Measurements from ENCODE around the gene CKAP4. TPM values are rescaled to one million over a fixed set of nuclear protein-coding genes. Genes with fewer than 3 reads are reported as not detected.

The CKAP4 gene
- total and polyA plus RNA-seq, 2 donors (not counting 3 experiments of a cell fraction or from before 2014, with no cell fraction given) = 117 to 223 TPM

- Histone ChIP-seq H3K36me3 (ENCODE audit: control insufficient read depth in 2 of 2, extremely low read depth in 1 of 2, insufficient read depth in 2 of 2, low read length in 2 of 2) (no peaks in the 10 kb centered on the region), H3K27me3 (ENCODE audit: control insufficient read depth in 2 of 2, insufficient read depth in 2 of 2, low read length in 2 of 2) (peaks cover 24 to 32% of the 10 kb centered on the region in 2 experiments), H3K4me1 (ENCODE audit: control insufficient read depth, extremely low read depth, insufficient read depth, low read length) (no peaks in the 10 kb centered on the region), H3K9ac (replicated peaks; ENCODE audit: extremely low read depth, insufficient read depth, low read length) (no peak overlapping the region), H3K9me1 (replicated peaks; ENCODE audit: control insufficient read depth, extremely low read depth, insufficient read depth, low read length) (no peaks in the 10 kb centered on the region), H3K27ac (ENCODE audit: insufficient read depth, low read depth, low read length) (no peak overlapping the region), H3K9me3 (replicated peaks; ENCODE audit: control insufficient read depth, insufficient read depth, low read length) (no peaks in the 10 kb centered on the region), H2AFZ (ENCODE audit: low read depth, low read length) (no peak overlapping the region), H3K4me2 (ENCODE audit: insufficient read depth, low read length) (no peak overlapping the region), H3K79me2 (ENCODE audit: control insufficient read depth, insufficient read depth, low read length) (no peaks in the 10 kb centered on the region), H4K20me1 (replicated peaks; ENCODE audit: control insufficient read depth, extremely low read depth, insufficient read depth, low read length) (no peaks in the 10 kb centered on the region), H3K4me3 (replicated peaks in 1 of 3; ENCODE audit: insufficient read depth in 1 of 3, low read depth in 1 of 3, low read length in 3 of 3) (no peak overlapping the region)
- POLR2A ChIA-PET = no interaction called here
- intact Hi-C loops (cut with micrococcal nuclease) = no loop called here
- no TSS peak for BruUV-seq (replicated peaks)
- dilution Hi-C loops (cut with MboI; ENCODE audit: extremely low pct_ligation_motif_present, low sequenced_read_pairs) = no loop called here
- CTCF ChIA-PET = interaction anchor here (1.2 to 2.4 kb wide), 2 partner anchors 9 to 798 kb away, joined by 4 to 7 read pairs; no protein-coding TSS in a partner anchor
- DNase-seq (ENCODE audit: low read depth, low spot score) (no peak), FAIRE-seq (no peak)
- TF ChIP-seq EZH2 (IDR thresholded peaks at IDR 0.05; ENCODE audit: borderline replicate concordance, low read depth, low read length, severe bottlenecking) = no peak
- no peak for TF ChIP-seq POLR2AphosphoS5 (IDR thresholded peaks at IDR 0.05; ENCODE audit: insufficient read depth, low read depth, low read length)
- no peak for TF ChIP-seq JUN (IDR thresholded peaks at IDR 0.05; ENCODE audit: borderline replicate concordance, insufficient read depth, insufficient read length, low read depth)
- TF ChIP-seq POLR2A (IDR thresholded peaks at IDR 0.05; ENCODE audit: low read depth, low read length) = no peak
Observed at GRCh38 chr12:106217706-106218105, 30.1 kb downstream of the CKAP4 start.

DNA sequence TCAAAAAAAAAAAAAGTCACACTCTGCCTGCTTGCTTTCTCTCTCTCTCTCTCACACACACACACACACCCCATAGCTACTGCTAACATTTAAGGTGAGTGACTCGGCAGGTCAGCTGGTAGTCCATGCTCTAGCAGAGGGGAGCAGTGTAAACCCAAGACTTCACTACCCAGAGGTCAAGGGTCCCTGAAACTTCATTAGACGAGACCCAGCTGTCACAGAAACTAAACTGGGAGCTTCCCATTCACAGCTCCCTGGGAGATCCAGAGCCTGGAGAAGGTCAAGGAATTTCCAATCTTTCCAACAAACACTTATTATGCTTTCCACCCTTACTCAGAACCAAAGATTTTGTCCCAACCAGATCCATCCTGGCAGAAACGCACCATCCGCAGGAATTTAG, 33.2 kb downstream of the CKAP4 start:
- ChIA-PET CTCF (interaction anchor here (1.5 to 2.1 kb wide), 2 partner anchors 9 to 787 kb away, joined by 3 to 12 read pairs; no protein-coding TSS in a partner anchor), POLR2A (interaction anchor here (0.7 kb wide), 1 partner anchor 38 kb away, joined by 3 read pairs; no protein-coding TSS in a partner anchor)
- FAIRE-seq = no peak
- no peak for DNase-seq (ENCODE audit: low read depth, low spot score)
- dilution Hi-C loops (cut with MboI; ENCODE audit: extremely low pct_ligation_motif_present, low sequenced_read_pairs) (no loop called here), intact Hi-C loops (cut with micrococcal nuclease) (no loop called here)
- Histone ChIP-seq H2AFZ (ENCODE audit: low read depth, low read length) (no peak overlapping the region), H3K4me3 (replicated peaks in 1 of 3; ENCODE audit: insufficient read depth in 1 of 3, low read depth in 1 of 3, low read length in 3 of 3) (no peak overlapping the region), H3K9ac (replicated peaks; ENCODE audit: extremely low read depth, insufficient read depth, low read length) (no peak overlapping the region), H3K79me2 (ENCODE audit: control insufficient read depth, insufficient read depth, low read length) (no peaks in the 10 kb centered on the region), H3K9me3 (replicated peaks; ENCODE audit: control insufficient read depth, insufficient read depth, low read length) (no peaks in the 10 kb centered on the region), H3K27ac (ENCODE audit: insufficient read depth, low read depth, low read length) (no peak overlapping the region), H4K20me1 (replicated peaks; ENCODE audit: control insufficient read depth, extremely low read depth, insufficient read depth, low read length) (no peaks in the 10 kb centered on the region), H3K9me1 (replicated peaks; ENCODE audit: control insufficient read depth, extremely low read depth, insufficient read depth, low read length) (no peaks in the 10 kb centered on the region), H3K27me3 (ENCODE audit: control insufficient read depth in 2 of 2, insufficient read depth in 2 of 2, low read length in 2 of 2) (peaks cover 18 to 35% of the 10 kb centered on the region in 2 experiments), H3K36me3 (ENCODE audit: control insufficient read depth in 2 of 2, extremely low read depth in 1 of 2, insufficient read depth in 2 of 2, low read length in 2 of 2) (no peaks in the 10 kb centered on the region), H3K4me2 (ENCODE audit: insufficient read depth, low read length) (no peak overlapping the region), H3K4me1 (ENCODE audit: control insufficient read depth, extremely low read depth, insufficient read depth, low read length) (no peaks in the 10 kb centered on the region)
- no TSS peak for BruUV-seq (replicated peaks)
- TF ChIP-seq JUN (IDR thresholded peaks at IDR 0.05; ENCODE audit: borderline replicate concordance, insufficient read depth, insufficient read length, low read depth) (no peak), GATA2 (IDR thresholded peaks at IDR 0.05; ENCODE audit: insufficient read depth, insufficient read length, low read depth, low read length) (no peak), FOS (IDR thresholded peaks at IDR 0.05; ENCODE audit: borderline replicate concordance, insufficient read depth, low read length) (no peak)
- TF ChIP-seq, protein P1, sequence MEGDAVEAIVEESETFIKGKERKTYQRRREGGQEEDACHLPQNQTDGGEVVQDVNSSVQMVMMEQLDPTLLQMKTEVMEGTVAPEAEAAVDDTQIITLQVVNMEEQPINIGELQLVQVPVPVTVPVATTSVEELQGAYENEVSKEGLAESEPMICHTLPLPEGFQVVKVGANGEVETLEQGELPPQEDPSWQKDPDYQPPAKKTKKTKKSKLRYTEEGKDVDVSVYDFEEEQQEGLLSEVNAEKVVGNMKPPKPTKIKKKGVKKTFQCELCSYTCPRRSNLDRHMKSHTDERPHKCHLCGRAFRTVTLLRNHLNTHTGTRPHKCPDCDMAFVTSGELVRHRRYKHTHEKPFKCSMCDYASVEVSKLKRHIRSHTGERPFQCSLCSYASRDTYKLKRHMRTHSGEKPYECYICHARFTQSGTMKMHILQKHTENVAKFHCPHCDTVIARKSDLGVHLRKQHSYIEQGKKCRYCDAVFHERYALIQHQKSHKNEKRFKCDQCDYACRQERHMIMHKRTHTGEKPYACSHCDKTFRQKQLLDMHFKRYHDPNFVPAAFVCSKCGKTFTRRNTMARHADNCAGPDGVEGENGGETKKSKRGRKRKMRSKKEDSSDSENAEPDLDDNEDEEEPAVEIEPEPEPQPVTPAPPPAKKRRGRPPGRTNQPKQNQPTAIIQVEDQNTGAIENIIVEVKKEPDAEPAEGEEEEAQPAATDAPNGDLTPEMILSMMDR (IDR thresholded peaks at IDR 0.05; ENCODE audit: extremely low read depth in 1 of 2, insufficient read depth in 1 of 2, low read depth in 1 of 2, low read length in 2 of 2) = no peak

All from endothelial cell of umbilical vein (primary cell).